Liver (tissue), 9 donors: ENCODE results near the gene SNTA1. TPM values are rescaled to one million over a fixed set of nuclear protein-coding genes. Genes with fewer than 3 reads are reported as not detected.
"Not testable (repeated sequence)": the region's sequence is repeated elsewhere in the genome, so short reads cannot be mapped to it uniquely, and the experiment has no call there.

ENCODE experiments used
- DNase-seq: peaks from one replicate; pipeline ENCODE4 v3.0.0-alpha.2; 2017; ENCODE audit warnings: low spot score
- H3K27ac ChIP-seq, 2 donors: one replicate each; pipeline ENCODE4 v1.7.0; 2013; ENCODE audit warnings: inconsistent platforms in 2 of 2, low read length in 2 of 2, control low read depth in 1 of 2, low read depth in 1 of 2, mild to moderate bottlenecking in 1 of 2
- H3K27me3 ChIP-seq, 4 donors: one replicate each; pipeline versions ENCODE4 v1.6.1 to v1.7.0; 2013; ENCODE audit warnings: low read length in 3 of 4, inconsistent platforms in 1 of 4, mild to moderate bottlenecking in 1 of 4, moderate library complexity in 1 of 4; ENCODE audit not compliant: control insufficient read depth in 4 of 4, insufficient read depth in 4 of 4
- H3K36me3 ChIP-seq, 4 donors: one replicate each; pipeline versions ENCODE4 v1.6.1 to v1.7.0; 2013; ENCODE audit warnings: low read length in 3 of 4, mild to moderate bottlenecking in 3 of 4, low read depth in 1 of 4, moderate library complexity in 1 of 4; ENCODE audit not compliant: control insufficient read depth in 4 of 4, insufficient read depth in 3 of 4
- H3K4me1 ChIP-seq, 4 donors: one replicate each; pipeline versions ENCODE4 v1.6.1 to v1.7.0; 2013; ENCODE audit warnings: low read length in 3 of 4, mild to moderate bottlenecking in 3 of 4, moderate library complexity in 1 of 4; ENCODE audit not compliant: control insufficient read depth in 4 of 4, insufficient read depth in 4 of 4
- H3K4me3 ChIP-seq, 3 donors: one replicate each; pipeline versions ENCODE4 v1.6.1 to v1.7.0; 2013; ENCODE audit warnings: low read length in 3 of 3, control low read depth in 1 of 3, low read depth in 1 of 3, mild to moderate bottlenecking in 1 of 3
- H3K9ac ChIP-seq, 2 donors: one replicate each; pipeline ENCODE4 v1.7.0; 2013; ENCODE audit warnings: low read length in 2 of 2, mild to moderate bottlenecking in 2 of 2, moderate library complexity in 2 of 2, control low read depth in 1 of 2, low read depth in 1 of 2
- H3K9me3 ChIP-seq, 4 donors: one replicate each; pipeline versions ENCODE4 v1.6.1 to v1.7.0; 2013; ENCODE audit warnings: low read length in 3 of 4; ENCODE audit not compliant: control insufficient read depth in 4 of 4
- EGR1 ChIP-seq, 2 donors: IDR thresholded peaks; 2 replicates each; pipeline ENCODE4 v1.6.1; 2016 to 2018; ENCODE audit warnings: antibody characterized with exemption in 2 of 2, low read depth in 2 of 2
- FOXA1 ChIP-seq: IDR thresholded peaks from 2 replicates; pipeline ENCODE4 v1.6.1; 2016; ENCODE audit warnings: antibody characterized with exemption
- FOXA2 ChIP-seq: IDR thresholded peaks from 2 replicates; pipeline ENCODE4 v1.6.1; 2016; ENCODE audit warnings: antibody characterized with exemption
- GABPA ChIP-seq, 2 donors: IDR thresholded peaks in 1 of 2; conservative IDR thresholded peaks in 1 of 2; 2 replicates each; pipeline ENCODE4 v1.6.1; 2016; ENCODE audit warnings: antibody characterized with exemption in 2 of 2, mild to moderate bottlenecking in 1 of 2, moderate library complexity in 1 of 2
- HNF4A ChIP-seq, 2 donors: conservative IDR thresholded peaks; 2 replicates each; pipeline ENCODE4 v1.6.1; 2016; ENCODE audit warnings: antibody characterized with exemption in 2 of 2, mild to moderate bottlenecking in 2 of 2
- JUND ChIP-seq, 2 donors: IDR thresholded peaks; 2 replicates each; pipeline ENCODE4 v1.6.1; 2016; ENCODE audit warnings: antibody characterized with exemption in 2 of 2
- NR2F2 ChIP-seq: IDR thresholded peaks from 2 replicates; pipeline ENCODE4 v1.6.1; 2016; ENCODE audit warnings: antibody characterized with exemption
- RXRA ChIP-seq, 2 donors: IDR thresholded peaks; 2 replicates each; pipeline ENCODE4 v1.6.1; 2017 to 2018; ENCODE audit warnings: antibody characterized with exemption in 2 of 2, mild to moderate bottlenecking in 1 of 2
- SP1 ChIP-seq: IDR thresholded peaks from 2 replicates; pipeline ENCODE4 v1.6.1; 2018; ENCODE audit warnings: antibody characterized with exemption, mild to moderate bottlenecking
- TAF1 ChIP-seq: conservative IDR thresholded peaks from 2 replicates; pipeline ENCODE4 v1.6.1; 2016; ENCODE audit warnings: antibody characterized with exemption, mild to moderate bottlenecking
- whole genome bisulfite sequencing: extraction: QIAGEN DNeasy Blood & Tissue Kit; methylation state at CpG from one replicate; pipeline ENCODE4 v1.1.7; 2013; 5-methylcytosine and 5-hydroxymethylcytosine counted together
- polyA plus RNA-seq, 2 donors: library from polyadenylated mRNA; stranded (reverse) in 1 of 2; unstranded in 1 of 2; fragments of 200-250 nt in 1 of 2; fragments of >200 nt in 1 of 2; fragmentation: Nextera tagmentation in 1 of 2; extraction: Ambion mirVana in 1 of 2; gene quantifications; one replicate each; pipeline versions ENCODE4 v1.2.1 to v1.2.3, GENCODE V29; 2013 to 2015
- total RNA-seq, 2 donors: library from RNA; depleted of rRNA; stranded (reverse); fragments of >200 nt; gene quantifications; one replicate each; pipeline ENCODE4 v1.2.3, GENCODE V29; 2014
- TF ChIP-seq, protein P1 (sequence below): IDR thresholded peaks from 2 replicates; pipeline ENCODE4 v1.6.1; 2016; ENCODE audit warnings: antibody characterized with exemption
- TF ChIP-seq, protein P2 (sequence below): IDR thresholded peaks from 2 replicates; pipeline ENCODE4 v1.6.1; 2016; ENCODE audit warnings: antibody characterized with exemption, mild to moderate bottlenecking
- TF ChIP-seq, protein P3 (sequence below): fragments of 150-350 bp; IDR thresholded peaks from 2 replicates; pipeline ENCODE4 v1.5.1; 2017; ENCODE audit warnings: improper control_type of control experiment, low read depth, low read length; ENCODE audit not compliant: missing input control
- donor health status: healthy.
- donor health status: healthy.
- donor health status: healthy.
- donor health status: healthy.
- donor health status: healthy.

The SNTA1 gene
- total and polyA plus RNA-seq, 4 donors = 3.8 to 9.6 (median 6.9) TPM

DNA sequence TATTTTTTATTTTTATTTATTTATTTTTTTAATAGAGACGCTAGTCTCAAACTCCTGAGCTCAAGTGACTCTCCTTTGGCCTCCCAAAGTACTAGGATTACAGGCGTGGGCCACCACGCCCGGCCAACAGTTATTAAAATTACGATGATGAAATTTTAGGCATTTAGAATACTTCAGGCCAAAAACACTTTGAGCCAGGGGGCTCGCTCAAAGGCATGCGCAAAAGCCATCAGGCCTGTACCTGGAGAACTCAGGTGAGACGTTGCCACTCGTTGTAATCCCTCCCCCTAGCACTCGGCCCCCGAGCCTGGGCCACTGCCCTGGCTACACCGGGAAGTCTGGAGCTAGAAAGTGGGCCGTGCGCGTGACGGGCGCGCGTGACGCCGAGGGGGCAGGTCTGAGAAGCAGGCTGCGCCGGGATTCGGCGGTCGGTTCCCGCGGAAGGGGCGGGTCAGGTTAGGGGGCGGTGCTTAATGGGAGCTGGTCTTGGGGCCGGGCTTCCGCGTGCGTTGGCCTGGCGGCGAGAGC is 46.0 kb upstream of the SNTA1 start (continued):
- TF ChIP-seq, protein P1, sequence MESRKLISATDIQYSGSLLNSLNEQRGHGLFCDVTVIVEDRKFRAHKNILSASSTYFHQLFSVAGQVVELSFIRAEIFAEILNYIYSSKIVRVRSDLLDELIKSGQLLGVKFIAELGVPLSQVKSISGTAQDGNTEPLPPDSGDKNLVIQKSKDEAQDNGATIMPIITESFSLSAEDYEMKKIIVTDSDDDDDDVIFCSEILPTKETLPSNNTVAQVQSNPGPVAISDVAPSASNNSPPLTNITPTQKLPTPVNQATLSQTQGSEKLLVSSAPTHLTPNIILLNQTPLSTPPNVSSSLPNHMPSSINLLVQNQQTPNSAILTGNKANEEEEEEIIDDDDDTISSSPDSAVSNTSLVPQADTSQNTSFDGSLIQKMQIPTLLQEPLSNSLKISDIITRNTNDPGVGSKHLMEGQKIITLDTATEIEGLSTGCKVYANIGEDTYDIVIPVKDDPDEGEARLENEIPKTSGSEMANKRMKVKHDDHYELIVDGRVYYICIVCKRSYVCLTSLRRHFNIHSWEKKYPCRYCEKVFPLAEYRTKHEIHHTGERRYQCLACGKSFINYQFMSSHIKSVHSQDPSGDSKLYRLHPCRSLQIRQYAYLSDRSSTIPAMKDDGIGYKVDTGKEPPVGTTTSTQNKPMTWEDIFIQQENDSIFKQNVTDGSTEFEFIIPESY = peak; percentile 54
- TF ChIP-seq NR2F2 (no peak), FOXA1 (no peak)

DNA sequence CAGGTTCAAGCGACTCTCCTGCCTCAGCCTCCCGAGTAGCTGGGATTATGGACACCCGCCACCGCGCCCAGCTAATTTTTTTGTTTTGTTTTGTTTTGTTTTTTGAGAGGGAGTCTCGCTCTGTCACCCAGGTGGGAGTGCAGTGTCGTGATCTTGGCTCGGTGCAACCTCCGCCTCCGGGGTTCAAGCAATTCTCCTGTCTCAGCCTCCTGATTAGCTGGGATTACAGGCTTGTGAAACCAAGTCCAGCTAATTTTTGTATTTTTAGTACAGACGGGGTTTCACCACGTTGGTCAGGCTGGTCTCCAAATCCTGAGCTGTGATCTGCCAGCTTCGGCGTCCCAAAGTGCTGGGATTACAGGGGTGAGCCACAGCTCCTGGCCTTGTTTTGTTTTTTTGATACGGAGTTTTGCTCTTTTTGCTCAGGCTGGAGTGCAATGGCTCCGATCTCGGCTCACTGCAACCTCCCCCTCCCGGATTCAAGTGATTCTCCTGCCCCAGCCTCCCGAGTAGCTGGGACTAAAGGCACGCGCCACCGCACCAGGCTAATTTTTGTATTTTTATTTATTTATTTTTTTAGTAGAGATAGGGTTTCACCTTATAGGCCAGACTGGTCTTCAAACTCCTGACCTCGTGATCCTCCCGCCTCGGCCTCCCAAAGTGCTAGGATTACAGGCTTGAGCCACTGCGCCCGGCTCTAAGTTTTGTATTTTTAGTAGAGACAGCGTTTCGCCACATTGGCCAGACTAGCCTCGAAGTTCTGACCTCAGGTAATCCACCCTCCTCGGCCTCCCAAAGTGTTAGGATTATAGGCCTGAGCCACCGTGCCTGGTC is 45.3 kb upstream of the SNTA1 start:
- Histone ChIP-seq H3K9ac (peak overlapping the region in 1 of 2 donors; percentile 93), H3K27ac (peak overlapping the region; percentile 96 to 98), H3K4me3 (peak overlapping the region in 1 of 3 donors; percentile 39), H3K4me1 (peaks cover 2 to 11% (median 9%) of the 10 kb centered on the region in 4 donors)
- 93% methylated on average over 32 of the region's 32 CpGs for WGBS
- H3K27me3 ChIP-seq, H3K36me3 ChIP-seq, H3K9me3 ChIP-seq, DNase-seq: not testable (repeated sequence)

DNA sequence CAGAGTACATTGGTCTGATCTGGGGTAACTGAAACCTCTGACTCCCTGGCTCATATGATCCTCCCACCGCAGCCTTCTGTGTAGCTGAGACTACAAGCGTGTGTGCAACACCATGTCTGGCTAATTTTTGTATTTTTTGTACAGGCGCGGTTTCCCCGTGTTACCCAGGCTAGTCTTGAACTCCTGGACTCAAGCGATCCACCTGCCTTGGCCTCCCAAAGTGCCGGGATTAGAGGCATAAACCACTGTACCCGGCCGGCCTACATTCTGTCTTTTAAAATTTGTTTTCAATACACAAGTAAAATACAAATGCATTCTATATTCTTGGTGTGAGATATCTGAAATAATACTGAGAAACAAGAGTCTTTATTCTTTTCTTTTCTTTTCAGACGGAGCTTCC is 44.6 kb upstream of the SNTA1 start:
- H3K36me3 ChIP-seq = no peaks in the 10 kb centered on the region

DNA sequence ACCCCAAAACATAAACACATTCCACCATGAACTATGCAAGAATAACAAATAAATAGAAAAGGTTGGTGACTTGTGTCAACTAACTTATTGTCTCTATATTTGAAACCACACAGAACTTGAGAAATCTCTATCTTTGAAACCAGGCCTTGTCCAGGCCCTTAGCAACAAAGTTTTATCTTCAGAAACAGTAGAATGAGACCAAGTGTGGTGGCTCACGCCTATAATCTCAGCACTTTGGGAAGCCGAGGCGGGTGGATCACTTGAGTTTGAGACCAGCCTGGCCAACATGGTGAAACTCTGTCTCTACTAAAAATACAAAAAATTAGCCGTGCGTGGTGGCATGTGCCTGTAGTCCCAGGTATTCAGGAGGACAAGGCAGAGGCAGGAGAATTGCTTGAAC is 39.6 kb upstream of the SNTA1 start:
- H3K27me3 ChIP-seq, H3K4me1 ChIP-seq, DNase-seq, H3K9ac ChIP-seq, H3K4me3 ChIP-seq, H3K36me3 ChIP-seq, H3K9me3 ChIP-seq, H3K27ac ChIP-seq: not testable (repeated sequence)
- WGBS = 96% methylated on average over 5 of the region's 5 CpGs

More for the DNA sequence above, 44.6 kb upstream of the SNTA1 start:
- Histone ChIP-seq H3K4me3 (no peak overlapping the region), H3K27ac (no peak overlapping the region), H3K9me3 (no peaks in the 10 kb centered on the region), H3K27me3 (no peaks in the 10 kb centered on the region), H3K4me1 (peaks cover 2 to 11% (median 9%) of the 10 kb centered on the region in 4 donors), H3K9ac (no peak overlapping the region)
- TF ChIP-seq TAF1 (no peak), EGR1 (IDR thresholded peaks at IDR 0.05; ENCODE audit: low read depth in 2 of 2) (no peak), JUND (IDR thresholded peaks at IDR 0.05) (no peak), HNF4A (conservative IDR thresholded peaks at IDR 0.05) (no peak), SP1 (no peak), FOXA2 (no peak), GABPA (IDR thresholded peaks at IDR 0.05 in 1 of 2, conservative IDR thresholded peaks at IDR 0.05 in 1 of 2) (no peak), RXRA (IDR thresholded peaks at IDR 0.05) (no peak)
- TF ChIP-seq, protein P2, sequence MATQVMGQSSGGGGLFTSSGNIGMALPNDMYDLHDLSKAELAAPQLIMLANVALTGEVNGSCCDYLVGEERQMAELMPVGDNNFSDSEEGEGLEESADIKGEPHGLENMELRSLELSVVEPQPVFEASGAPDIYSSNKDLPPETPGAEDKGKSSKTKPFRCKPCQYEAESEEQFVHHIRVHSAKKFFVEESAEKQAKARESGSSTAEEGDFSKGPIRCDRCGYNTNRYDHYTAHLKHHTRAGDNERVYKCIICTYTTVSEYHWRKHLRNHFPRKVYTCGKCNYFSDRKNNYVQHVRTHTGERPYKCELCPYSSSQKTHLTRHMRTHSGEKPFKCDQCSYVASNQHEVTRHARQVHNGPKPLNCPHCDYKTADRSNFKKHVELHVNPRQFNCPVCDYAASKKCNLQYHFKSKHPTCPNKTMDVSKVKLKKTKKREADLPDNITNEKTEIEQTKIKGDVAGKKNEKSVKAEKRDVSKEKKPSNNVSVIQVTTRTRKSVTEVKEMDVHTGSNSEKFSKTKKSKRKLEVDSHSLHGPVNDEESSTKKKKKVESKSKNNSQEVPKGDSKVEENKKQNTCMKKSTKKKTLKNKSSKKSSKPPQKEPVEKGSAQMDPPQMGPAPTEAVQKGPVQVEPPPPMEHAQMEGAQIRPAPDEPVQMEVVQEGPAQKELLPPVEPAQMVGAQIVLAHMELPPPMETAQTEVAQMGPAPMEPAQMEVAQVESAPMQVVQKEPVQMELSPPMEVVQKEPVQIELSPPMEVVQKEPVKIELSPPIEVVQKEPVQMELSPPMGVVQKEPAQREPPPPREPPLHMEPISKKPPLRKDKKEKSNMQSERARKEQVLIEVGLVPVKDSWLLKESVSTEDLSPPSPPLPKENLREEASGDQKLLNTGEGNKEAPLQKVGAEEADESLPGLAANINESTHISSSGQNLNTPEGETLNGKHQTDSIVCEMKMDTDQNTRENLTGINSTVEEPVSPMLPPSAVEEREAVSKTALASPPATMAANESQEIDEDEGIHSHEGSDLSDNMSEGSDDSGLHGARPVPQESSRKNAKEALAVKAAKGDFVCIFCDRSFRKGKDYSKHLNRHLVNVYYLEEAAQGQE = no peak
- TF ChIP-seq, protein P3, sequence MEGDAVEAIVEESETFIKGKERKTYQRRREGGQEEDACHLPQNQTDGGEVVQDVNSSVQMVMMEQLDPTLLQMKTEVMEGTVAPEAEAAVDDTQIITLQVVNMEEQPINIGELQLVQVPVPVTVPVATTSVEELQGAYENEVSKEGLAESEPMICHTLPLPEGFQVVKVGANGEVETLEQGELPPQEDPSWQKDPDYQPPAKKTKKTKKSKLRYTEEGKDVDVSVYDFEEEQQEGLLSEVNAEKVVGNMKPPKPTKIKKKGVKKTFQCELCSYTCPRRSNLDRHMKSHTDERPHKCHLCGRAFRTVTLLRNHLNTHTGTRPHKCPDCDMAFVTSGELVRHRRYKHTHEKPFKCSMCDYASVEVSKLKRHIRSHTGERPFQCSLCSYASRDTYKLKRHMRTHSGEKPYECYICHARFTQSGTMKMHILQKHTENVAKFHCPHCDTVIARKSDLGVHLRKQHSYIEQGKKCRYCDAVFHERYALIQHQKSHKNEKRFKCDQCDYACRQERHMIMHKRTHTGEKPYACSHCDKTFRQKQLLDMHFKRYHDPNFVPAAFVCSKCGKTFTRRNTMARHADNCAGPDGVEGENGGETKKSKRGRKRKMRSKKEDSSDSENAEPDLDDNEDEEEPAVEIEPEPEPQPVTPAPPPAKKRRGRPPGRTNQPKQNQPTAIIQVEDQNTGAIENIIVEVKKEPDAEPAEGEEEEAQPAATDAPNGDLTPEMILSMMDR = no peak
- WGBS = 97% methylated on average over 10 of the region's 10 CpGs
- no peak for DNase-seq
